VCaP (cell line): ENCODE measurements around the gene GARNL3.
A peak's percentile ranks its signal among the peaks of the same experiment; 100 is the strongest.

Experiments
- H3K27ac ChIP-seq: fragments of 450-650 bp; 2 replicates; pipeline ENCODE4 v1.5.1; 2017
- TF ChIP-seq, protein P1 (sequence below): fragments of 450-650 bp; conservative IDR thresholded peaks from 2 replicates; pipeline ENCODE4 v1.5.1; 2017; ENCODE audit warnings: mild to moderate bottlenecking, moderate library complexity

The GARNL3 gene

DNA sequence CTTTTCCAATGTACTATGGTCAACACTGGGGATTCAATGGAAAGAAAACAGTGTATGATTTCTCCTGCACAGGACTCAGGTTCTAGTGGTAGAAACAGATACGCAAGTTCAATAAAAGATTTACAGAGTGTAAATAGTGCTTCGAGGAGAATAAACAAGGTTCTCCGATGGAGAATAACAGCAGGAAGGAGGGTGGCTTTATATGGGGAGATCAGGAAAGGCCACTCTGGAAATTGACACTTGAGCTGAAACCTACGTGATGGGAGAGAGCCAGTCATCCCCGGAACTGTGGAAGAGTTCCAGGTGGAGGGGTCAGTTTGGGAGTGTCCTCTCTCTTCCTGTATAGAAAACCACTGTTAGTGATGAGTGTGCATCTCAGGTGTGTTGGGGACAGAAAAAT lies 65.9 kb downstream of the GARNL3 start:
- H3K27ac ChIP-seq = peak overlapping the region; percentile 90
- TF ChIP-seq, protein P1, sequence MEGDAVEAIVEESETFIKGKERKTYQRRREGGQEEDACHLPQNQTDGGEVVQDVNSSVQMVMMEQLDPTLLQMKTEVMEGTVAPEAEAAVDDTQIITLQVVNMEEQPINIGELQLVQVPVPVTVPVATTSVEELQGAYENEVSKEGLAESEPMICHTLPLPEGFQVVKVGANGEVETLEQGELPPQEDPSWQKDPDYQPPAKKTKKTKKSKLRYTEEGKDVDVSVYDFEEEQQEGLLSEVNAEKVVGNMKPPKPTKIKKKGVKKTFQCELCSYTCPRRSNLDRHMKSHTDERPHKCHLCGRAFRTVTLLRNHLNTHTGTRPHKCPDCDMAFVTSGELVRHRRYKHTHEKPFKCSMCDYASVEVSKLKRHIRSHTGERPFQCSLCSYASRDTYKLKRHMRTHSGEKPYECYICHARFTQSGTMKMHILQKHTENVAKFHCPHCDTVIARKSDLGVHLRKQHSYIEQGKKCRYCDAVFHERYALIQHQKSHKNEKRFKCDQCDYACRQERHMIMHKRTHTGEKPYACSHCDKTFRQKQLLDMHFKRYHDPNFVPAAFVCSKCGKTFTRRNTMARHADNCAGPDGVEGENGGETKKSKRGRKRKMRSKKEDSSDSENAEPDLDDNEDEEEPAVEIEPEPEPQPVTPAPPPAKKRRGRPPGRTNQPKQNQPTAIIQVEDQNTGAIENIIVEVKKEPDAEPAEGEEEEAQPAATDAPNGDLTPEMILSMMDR = no peak

GRCh38 chr9:127333221-127334064 lies 68.9 kb downstream of the GARNL3 start:
- H3K27ac ChIP-seq = no peak overlapping the region
- TF ChIP-seq, protein P1 = no peak

- TF ChIP-seq, protein P1 = no peak
- H3K27ac ChIP-seq = no peak overlapping the region
These were observed 70.2 kb downstream of the GARNL3 start for GRCh38 chr9:127334725-127335124.

- no peak overlapping the region for H3K27ac ChIP-seq
- TF ChIP-seq, protein P1 = no peak
These were observed 71.5 kb downstream of the GARNL3 start for GRCh38 chr9:127336086-127336485.

- TF ChIP-seq, protein P1 = no peak
- no peak overlapping the region for H3K27ac ChIP-seq
These were observed 72.2 kb downstream of the GARNL3 start for GRCh38 chr9:127336506-127337352.

DNA sequence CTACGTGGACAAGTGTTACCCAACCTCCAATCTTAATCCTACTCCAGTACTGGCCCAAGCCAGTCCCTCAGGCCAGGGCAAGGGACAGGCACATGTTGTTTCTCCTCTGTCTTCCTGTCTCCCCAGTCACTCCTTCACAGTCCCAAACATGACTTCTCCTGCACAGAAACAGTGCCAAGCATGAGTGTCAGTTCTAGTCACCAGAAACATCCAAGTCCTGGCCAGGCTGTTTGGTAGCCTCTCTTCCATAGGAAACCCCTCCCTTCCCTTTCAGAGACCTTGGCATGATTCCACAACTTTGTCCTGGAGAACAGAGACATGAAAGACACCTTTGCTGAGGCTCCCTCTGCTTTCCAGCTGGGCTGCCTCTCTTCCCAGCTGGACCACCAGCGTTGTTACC lies 76.1 kb downstream of the GARNL3 start:
- TF ChIP-seq, protein P1 = no peak
- peak overlapping the region; percentile 38; the same call in 1 of the 2 replicates for H3K27ac ChIP-seq

- TF ChIP-seq, protein P1 = no peak
- peak overlapping the region; percentile 38; the same call in 1 of the 2 replicates for H3K27ac ChIP-seq
These were observed 76.6 kb downstream of the GARNL3 start for GRCh38 chr9:127341152-127341551.
